Heart left ventricle (tissue), 13 donors: ENCODE data around the gene TFDP1.

Experiments used
- POLR2A ChIP-seq, 2 donors: fragments of 450-650 bp; IDR thresholded peaks; one replicate each; pipeline ENCODE4 v1.6.1; 2017; ENCODE audit warnings: antibody characterized with exemption in 2 of 2, mild to moderate bottlenecking in 2 of 2, moderate library complexity in 2 of 2
- TF ChIP-seq, protein P1 (sequence below), 12 donors: fragments of 200-600 bp; sonication (generic) in 4 of 12; IDR thresholded peaks; one replicate each; pipeline versions ENCODE4 v1.5.0 to v1.8.0; 2018 to 2022; ENCODE audit warnings: antibody characterized with exemption in 12 of 12, mild to moderate bottlenecking in 5 of 12
- donor health status: ischemic (EF 13 %, LVEDD 7.1; RV severe dilation, severe dysfunction).
- donor health status: DM: no; HTN: yes; CAD: no.
- donor health status: DM: no; HTN: no; CAD: no.
- donor health status: ischemic (EF 25% LVEDD 6.9; RV normal size, moderate dysfunction).
- donor health status: ischemic (EF 25% LVEDD 5.7; RV mildly dilated, moderate dysfunction).
- donor health status: ischemic (EF 35%, LVEDD 5.7; RV mildly dilated, moderate dysfunction).
- donor health status: nonischemic (EF 11% LVEDD 7.7; RV severe dilation, severe dysfunction).
- donor health status: DM: yes; HTN: yes; CAD: no.
- donor health status: PGD.
- donor health status: ischemic (EF 29% LVEDD 5.4; RV normal size, mild dysfunction).
- donor health status: nonischemic (EF 23%, LVEDD 6.1; RV moderate dilation, normal function).

DNA sequence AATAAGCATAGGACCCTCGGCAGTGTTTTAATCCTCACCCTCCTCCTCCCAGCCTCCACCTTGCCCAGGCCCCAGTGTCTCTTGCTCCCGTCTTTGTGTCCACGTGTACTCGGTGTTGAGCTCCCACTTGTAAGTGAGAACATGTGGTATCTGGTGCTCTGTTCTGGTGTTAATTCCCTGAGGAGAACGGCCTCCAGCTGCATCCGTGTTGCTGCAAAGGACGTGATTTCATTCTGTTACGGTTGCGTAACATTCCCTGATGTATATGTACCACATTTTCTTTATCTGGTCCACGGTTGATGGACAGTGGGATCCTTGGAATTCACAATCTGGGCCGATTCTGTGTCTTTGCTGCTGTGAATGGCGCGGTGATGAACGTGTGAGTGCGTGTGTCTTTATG lies 44.7 kb upstream of the TFDP1 start:
- TF ChIP-seq, protein P1, sequence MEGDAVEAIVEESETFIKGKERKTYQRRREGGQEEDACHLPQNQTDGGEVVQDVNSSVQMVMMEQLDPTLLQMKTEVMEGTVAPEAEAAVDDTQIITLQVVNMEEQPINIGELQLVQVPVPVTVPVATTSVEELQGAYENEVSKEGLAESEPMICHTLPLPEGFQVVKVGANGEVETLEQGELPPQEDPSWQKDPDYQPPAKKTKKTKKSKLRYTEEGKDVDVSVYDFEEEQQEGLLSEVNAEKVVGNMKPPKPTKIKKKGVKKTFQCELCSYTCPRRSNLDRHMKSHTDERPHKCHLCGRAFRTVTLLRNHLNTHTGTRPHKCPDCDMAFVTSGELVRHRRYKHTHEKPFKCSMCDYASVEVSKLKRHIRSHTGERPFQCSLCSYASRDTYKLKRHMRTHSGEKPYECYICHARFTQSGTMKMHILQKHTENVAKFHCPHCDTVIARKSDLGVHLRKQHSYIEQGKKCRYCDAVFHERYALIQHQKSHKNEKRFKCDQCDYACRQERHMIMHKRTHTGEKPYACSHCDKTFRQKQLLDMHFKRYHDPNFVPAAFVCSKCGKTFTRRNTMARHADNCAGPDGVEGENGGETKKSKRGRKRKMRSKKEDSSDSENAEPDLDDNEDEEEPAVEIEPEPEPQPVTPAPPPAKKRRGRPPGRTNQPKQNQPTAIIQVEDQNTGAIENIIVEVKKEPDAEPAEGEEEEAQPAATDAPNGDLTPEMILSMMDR (IDR thresholded peaks at IDR 0.05), result no peak
- no peak for TF ChIP-seq POLR2A (IDR thresholded peaks at IDR 0.05)
